RWPE1 (cell line): ENCODE results near the gene CD34.

Experiments used
- CTCF ChIA-PET: fragments of 350-600 bp; sonication (Branson Sonifier 250); formaldehyde crosslinking; extraction: SDS; loops from one replicate; lab custom pipeline; 2021; lab: Yijun Ruan, JAX
- POLR2A ChIA-PET: fragments of 400-600 bp; formaldehyde crosslinking; extraction: SDS; loops from one replicate; lab custom pipeline; 2020; ENCODE audit warnings: antibody characterized with exemption; ENCODE audit not compliant: low non-redundant PET; lab: Yijun Ruan, JAX
- DNase-seq: peaks from one replicate; pipeline ENCODE4 v3.0.0; 2012; ENCODE audit warnings: low spot score
- H3K27ac ChIP-seq: fragments of 450-650 bp; 2 replicates; pipeline ENCODE4 v1.5.1; 2017
- CTCF ChIP-seq: fragments of 450-650 bp; conservative IDR thresholded peaks from 2 replicates; pipeline ENCODE4 v1.5.1; 2017; ENCODE audit warnings: low read depth, mild to moderate bottlenecking

Gene CD34

GRCh38 chr1:207838156-207839082 lies 72.5 kb downstream of the CD34 start:
- ChIA-PET CTCF (interaction anchor here (0.6 to 1.5 kb wide), 3 partner anchors 11 to 65 kb away, joined by 3 to 8 read pairs (median 4); no protein-coding TSS in a partner anchor), POLR2A (no interaction called here)
- no peak overlapping the region; the same call in 1 of the 2 replicates for H3K27ac ChIP-seq
- no peak for DNase-seq
- TF ChIP-seq CTCF = no peak

GRCh38 chr1:207837673-207838072 lies 73.3 kb downstream of the CD34 start:
- no peak for DNase-seq
- no peak for TF ChIP-seq CTCF
- CTCF ChIA-PET = interaction anchor here (1.1 to 1.5 kb wide), 2 partner anchors 14 to 32 kb away, joined by 4 to 8 read pairs; no protein-coding TSS in a partner anchor
- POLR2A ChIA-PET = no interaction called here
- H3K27ac ChIP-seq = no peak overlapping the region

- H3K27ac ChIP-seq = no peak overlapping the region
- TF ChIP-seq CTCF = no peak
- POLR2A ChIA-PET = no interaction called here
- CTCF ChIA-PET = interaction anchor here (1.1 to 1.5 kb wide), 2 partner anchors 13 to 32 kb away, joined by 4 to 8 read pairs; no protein-coding TSS in a partner anchor
- DNase-seq = no peak
Measured at GRCh38 chr1:207836591-207837347, 74.2 kb downstream of the CD34 start.

- ChIA-PET POLR2A (no interaction called here), CTCF (interaction anchor here (0.6 kb wide), 1 partner anchor 73 kb away, joined by 3 read pairs; no protein-coding TSS in a partner anchor)
- H3K27ac ChIP-seq = no peak overlapping the region
- DNase-seq = no peak
- TF ChIP-seq CTCF = no peak
Measured at GRCh38 chr1:207835958-207836357, 75.0 kb downstream of the CD34 start.

- CTCF ChIA-PET = interaction anchor here (1.0 kb wide), 1 partner anchor 129 kb away, joined by 5 read pairs; no protein-coding TSS in a partner anchor
- POLR2A ChIA-PET = interaction anchor here (0.6 to 0.7 kb wide), 2 partner anchors 14 to 34 kb away, joined by 3 read pairs; no protein-coding TSS in a partner anchor
- no peak for DNase-seq
- H3K27ac ChIP-seq = no peak overlapping the region
- TF ChIP-seq CTCF = no peak
Measured at GRCh38 chr1:207833956-207834660, 76.8 kb downstream of the CD34 start.
